ENCODE results near the gene HERC2.
"Not testable (repeated sequence)": the region's sequence is repeated elsewhere in the genome, so short reads cannot be mapped to it uniquely, and the experiment has no call there.

Gene HERC2

DNA sequence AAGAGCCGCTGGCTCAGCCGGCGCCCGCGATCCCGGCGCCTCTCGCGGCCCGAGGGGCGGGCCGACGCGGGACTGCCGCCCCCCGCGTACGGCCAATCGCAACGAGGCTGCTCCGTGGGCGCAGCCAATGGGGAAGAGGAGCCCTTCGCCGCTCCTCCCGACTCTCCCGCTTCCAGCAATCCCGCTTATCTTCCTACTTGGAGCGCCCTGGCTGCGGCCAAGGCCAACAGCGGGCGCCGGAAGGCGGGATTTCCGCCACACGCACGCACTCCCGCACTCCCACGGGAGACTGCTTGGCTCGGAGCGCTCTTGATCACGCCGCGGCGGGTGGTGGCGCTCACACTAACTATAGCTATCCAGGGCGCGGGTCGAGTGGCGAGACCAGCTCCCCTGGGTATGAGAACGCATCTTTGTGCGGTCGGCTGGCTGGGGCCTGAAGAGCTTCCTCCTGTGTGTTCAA lies at the start of gene HERC2:
HERC2 (minus strand) TSS at position 51 of the 460 bp plus-strand sequence. CDS start 746 bp downstream, outside the sequence.
- not testable (repeated sequence) for DNase-seq (ENCODE audit: low spot score)

DNA sequence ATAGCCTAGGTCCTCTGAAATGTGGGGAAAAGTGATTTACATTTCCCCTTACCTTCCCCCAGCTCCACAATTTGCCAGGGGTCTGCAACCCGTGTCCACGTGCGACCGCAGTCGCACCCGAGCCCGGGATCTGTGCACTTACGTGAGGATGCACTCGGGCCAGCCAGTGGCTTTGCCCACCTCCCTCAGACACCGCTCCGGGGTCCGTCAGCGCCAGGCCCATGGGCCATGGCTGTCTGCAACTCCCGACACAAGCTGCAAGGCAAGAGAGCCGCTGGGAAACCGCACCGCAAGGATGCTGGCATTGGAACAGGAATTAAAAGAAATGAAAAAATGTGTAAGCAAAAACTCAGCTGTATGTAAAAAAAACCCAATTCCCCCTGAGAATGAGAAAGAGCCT lies 43.5 kb upstream of the HERC2 start:
- not testable (repeated sequence) for DNase-seq (ENCODE audit: low spot score)

DNA sequence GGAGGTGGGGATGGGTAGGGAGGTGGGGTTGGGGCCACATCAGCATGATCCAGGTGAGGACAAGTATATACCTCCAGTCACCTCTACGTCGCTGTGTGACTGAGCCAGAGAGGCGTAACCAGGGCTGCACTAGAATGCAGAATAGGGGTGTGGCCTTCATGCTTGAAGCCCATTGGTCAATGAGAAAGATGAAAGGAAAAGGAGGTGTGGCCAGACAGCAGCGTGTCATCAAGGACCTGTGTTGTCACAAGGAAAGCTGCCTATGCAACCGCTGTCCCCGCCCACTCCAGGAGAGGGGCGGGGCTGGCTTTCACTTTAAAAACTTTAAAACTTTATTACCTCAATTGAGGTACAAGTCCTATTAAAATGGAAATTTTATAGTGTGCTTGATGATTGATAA lies 36.0 kb upstream of the HERC2 start, which contains the start of gene GOLGA6L24:
GOLGA6L24 (minus strand) TSS at position 101 of the 400 bp plus-strand sequence; CDS start at position 40, 61 bp downstream.
- DNase-seq (ENCODE audit: low spot score): not testable (repeated sequence)

GRCh38 chr15:28321358-28322078 lies 461 bp downstream of the HERC2 start:
- not testable (repeated sequence) for DNase-seq (ENCODE audit: low spot score)

- DNase-seq (ENCODE audit: low spot score): not testable (repeated sequence)
These were observed 2.3 kb downstream of the HERC2 start for GRCh38 chr15:28319725-28320124.

- DNase-seq (ENCODE audit: low spot score): not testable (repeated sequence)
These were observed 3.2 kb downstream of the HERC2 start for GRCh38 chr15:28318828-28319227.

DNA sequence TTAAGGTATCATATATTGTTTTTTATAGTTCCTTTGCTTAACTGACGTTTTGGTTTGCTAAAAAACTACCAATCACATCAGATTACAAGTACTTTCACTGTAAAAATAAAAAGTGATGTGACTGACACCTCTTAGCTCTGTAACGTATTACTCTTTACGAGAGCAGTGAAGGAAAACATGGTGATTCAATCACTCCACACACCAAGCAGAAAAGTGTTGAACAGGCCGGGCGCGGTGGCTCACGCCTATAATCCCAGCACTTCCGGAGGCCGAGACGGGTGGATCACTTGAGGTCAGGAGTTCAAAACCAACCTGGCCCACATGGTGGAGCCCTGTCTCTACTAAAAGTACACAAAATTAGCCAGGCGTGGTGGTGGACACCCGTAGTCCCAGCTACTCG lies 3.9 kb downstream of the HERC2 start:
- DNase-seq (ENCODE audit: low spot score): not testable (repeated sequence)

DNA sequence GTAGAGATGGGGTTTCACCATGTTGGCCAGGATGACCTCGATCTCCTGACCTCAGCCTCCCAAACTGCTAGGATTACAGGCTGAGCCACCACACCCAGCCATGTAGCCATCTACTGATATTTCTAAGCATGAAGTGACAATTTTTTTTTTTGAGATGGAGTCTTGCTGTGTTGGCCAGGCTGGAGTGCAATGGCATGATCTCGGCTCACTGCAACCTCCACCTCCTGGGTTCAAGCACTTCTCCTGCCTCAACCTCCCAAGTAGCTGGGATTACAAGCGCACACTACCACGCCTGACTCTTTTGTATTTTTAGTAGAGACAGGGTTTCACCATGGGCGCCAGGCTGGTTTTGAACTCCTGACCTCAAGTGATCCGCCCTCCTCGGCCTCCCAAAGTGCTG lies 5.0 kb downstream of the HERC2 start:
- not testable (repeated sequence) for DNase-seq (ENCODE audit: low spot score)

GRCh38 chr15:28310454-28310853 lies 11.5 kb downstream of the HERC2 start:
- not testable (repeated sequence) for DNase-seq (ENCODE audit: low spot score)

DNA sequence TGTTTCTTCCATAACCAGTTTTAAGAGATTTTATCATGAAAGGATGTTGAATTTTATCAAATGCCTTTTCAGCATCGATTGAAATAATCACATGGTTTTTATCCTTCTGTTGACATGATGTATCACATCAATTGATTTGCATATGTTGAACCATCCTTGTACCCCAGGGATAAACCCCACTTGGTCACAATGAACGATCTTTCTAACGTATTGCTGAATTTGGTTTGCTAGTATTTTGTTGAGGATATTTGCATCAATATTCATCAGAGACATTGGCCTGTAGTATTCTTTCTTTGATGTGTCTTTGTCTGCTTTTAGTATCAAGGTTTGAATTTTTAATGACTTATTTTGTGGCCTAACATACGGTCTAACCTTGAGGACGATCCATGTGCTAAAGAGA lies 13.3 kb downstream of the HERC2 start:
- not testable (repeated sequence) for DNase-seq (ENCODE audit: low spot score)

DNA sequence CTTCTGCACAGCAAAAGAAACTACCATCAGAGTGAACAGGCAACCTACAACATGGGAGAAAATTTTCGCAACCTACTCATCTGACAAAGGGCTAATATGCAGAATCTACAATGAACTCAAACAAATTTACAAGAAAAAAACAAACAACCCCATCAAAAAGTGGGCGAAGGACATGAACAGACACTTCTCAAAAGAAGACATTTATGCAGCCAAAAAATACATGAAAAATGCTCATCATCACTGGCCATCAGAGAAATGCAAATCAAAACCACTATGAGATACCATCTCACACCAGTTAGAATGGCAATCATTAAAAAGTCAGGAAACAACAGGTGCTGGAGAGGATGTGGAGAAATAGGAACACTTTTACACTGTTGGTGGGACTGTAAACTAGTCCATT lies 16.3 kb downstream of the HERC2 start:
- DNase-seq (ENCODE audit: low spot score): not testable (repeated sequence)

DNA sequence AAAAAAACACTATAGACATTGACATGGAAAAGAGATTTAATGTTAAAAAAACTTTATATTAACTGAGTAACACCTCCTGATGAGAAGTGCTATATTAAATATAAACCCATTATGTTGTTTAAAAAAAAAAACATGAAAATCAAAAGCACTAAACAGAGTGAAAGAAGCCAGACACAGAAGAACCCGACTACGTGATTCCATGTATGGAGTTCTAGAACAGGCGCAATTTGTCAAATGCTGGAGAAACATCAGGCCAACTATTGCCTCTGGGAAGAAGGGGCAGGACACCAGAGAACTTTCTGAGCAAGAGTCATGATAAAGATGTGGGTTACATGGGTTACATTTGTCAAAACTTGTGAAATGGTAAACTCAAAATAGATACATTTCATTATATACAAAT lies 24.5 kb downstream of the HERC2 start:
- DNase-seq (ENCODE audit: low spot score): not testable (repeated sequence)

GRCh38 chr15:28296814-28297213 lies 25.2 kb downstream of the HERC2 start:
- DNase-seq (ENCODE audit: low spot score): not testable (repeated sequence)

- DNase-seq (ENCODE audit: low spot score): not testable (repeated sequence)
These were observed 26.9 kb downstream of the HERC2 start for GRCh38 chr15:28295009-28295563.

- not testable (repeated sequence) for DNase-seq (ENCODE audit: low spot score)
These were observed 27.4 kb downstream of the HERC2 start for GRCh38 chr15:28294560-28294959.

GRCh38 chr15:28289694-28290463 lies 32.1 kb downstream of the HERC2 start:
- no peak for DNase-seq (ENCODE audit: low spot score)

DNA sequence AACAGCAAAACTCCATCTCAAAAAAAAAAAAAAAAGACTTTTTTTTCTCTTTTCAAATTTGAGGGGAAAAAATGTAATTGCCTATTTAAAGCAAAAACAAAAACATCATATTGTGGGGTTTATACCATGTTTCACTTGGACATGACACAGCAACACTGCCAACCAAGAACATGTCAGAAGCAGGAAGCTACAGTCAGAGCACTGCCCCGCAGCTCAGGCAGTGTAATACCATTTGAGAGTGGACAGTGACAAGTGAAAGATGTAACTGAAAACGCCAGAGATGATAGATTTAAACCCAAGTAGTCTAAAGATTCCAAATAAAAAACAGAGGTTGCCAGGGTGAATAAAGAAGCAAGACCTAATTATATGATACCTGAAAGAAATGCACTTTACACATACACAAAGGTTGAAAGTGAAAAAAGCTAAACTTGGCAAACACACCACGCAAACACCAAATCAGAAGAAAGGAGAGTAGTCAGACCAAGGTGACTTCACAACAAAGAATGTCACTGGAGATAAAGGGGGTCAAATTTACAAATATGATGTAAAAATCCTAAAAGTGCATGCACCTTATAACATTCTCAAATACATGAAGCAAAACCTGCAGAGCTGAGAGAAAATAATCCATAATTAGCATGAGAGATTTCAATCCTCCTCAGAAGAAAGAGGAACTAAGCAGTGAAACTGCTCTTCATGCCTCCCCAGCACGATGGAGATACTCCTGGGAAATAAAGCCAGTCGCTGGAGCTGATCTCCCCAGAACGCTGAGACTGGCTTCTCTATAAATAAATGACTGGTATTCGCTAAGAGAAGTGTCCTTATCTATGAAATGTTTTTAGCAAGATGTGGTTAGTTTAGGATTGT lies 32.9 kb downstream of the HERC2 start:
- not testable (repeated sequence) for DNase-seq (ENCODE audit: low spot score)

GRCh38 chr15:28286659-28287058 lies 35.3 kb downstream of the HERC2 start:
- DNase-seq (ENCODE audit: low spot score): not testable (repeated sequence)

DNA sequence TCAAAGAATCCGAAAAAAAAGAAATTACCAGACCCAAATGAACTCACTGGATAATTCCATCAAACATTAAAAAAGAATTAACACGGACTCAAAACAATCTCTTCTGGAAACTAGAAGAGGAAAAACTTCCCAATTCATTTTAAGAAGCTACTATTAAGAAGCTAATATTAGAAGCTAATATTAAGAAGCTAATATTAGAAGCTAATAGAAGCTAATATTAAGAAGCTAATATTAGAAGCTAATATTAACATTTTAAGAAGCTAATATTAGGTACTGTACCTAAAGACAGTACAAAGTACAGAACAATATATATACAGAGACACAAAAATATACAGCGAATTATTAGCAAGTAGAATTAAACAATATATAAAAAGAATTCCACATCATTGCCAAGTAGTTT lies 35.9 kb downstream of the HERC2 start:
- no peak for DNase-seq (ENCODE audit: low spot score)

- DNase-seq (ENCODE audit: low spot score): no peak
These were observed 40.1 kb downstream of the HERC2 start for GRCh38 chr15:28281876-28282275.

GRCh38 chr15:28274635-28275034 lies 47.3 kb downstream of the HERC2 start:
- DNase-seq (ENCODE audit: low spot score): no peak
